ENCODE results near the gene MARCHF9.

The MARCHF9 gene

DNA sequence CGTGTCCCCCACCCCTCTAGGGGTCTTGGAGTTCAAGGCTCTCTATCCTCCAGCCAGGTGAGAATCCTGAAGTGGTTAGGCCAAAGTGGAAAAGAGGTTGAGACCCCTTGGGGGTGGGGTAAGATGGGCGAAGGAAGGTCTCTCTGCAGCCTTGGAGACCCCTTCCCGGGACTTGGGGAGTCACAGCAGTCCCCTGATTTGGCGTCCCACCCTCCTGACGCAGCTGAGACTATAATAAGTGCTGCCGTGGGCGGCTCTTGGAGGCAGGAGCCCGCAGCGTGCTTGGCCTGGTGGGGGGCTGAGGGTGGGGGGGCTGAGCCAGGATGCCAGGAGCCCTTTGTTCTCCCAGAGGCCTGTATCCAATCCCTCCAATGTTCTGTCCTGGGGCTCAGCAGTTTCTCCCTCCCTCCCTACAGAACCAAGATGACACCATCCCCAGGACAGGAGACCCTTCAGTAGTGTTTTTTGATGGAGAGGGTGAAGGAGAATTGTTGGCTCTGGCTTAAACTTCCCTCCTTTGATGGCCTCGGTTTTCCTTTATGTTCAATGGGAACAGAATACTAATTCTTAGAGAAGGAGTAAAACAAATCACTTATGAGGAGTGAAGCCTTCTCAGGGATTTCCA, 14.9 kb upstream of the MARCHF9 start:
- no peak overlapping the region for H3K4me3 ChIP-seq (ENCODE audit: insufficient read depth, low read length, poor library complexity, severe bottlenecking)
- no peaks in the 10 kb centered on the region for H3K9me3 ChIP-seq (ENCODE audit: insufficient read depth, low read length)
- peaks cover 12% of the 10 kb centered on the region for H3K79me2 ChIP-seq (ENCODE audit: insufficient read depth, low read length)
- H3K9me2 ChIP-seq (replicated peaks; ENCODE audit: insufficient read depth, low read length), result no peaks in the 10 kb centered on the region
- H3F3A ChIP-seq (ENCODE audit: insufficient read depth), result peaks cover 5% of the 10 kb centered on the region; the same call in 1 of the 2 replicates
- TF ChIP-seq, protein P1, sequence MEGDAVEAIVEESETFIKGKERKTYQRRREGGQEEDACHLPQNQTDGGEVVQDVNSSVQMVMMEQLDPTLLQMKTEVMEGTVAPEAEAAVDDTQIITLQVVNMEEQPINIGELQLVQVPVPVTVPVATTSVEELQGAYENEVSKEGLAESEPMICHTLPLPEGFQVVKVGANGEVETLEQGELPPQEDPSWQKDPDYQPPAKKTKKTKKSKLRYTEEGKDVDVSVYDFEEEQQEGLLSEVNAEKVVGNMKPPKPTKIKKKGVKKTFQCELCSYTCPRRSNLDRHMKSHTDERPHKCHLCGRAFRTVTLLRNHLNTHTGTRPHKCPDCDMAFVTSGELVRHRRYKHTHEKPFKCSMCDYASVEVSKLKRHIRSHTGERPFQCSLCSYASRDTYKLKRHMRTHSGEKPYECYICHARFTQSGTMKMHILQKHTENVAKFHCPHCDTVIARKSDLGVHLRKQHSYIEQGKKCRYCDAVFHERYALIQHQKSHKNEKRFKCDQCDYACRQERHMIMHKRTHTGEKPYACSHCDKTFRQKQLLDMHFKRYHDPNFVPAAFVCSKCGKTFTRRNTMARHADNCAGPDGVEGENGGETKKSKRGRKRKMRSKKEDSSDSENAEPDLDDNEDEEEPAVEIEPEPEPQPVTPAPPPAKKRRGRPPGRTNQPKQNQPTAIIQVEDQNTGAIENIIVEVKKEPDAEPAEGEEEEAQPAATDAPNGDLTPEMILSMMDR (IDR thresholded peaks at IDR 0.05; ENCODE audit: insufficient read depth, low read length, poor library complexity, severe bottlenecking), result no peak
- no peak for TF ChIP-seq EZH2phosphoT487 (conservative IDR thresholded peaks at IDR 0.05; ENCODE audit: low read length)
- H2AFZ ChIP-seq (ENCODE audit: low read depth, low read length, severe bottlenecking), result no peak overlapping the region
- no peaks in the 10 kb centered on the region for H3K36me3 ChIP-seq (ENCODE audit: low read length)
- H3K4me2 ChIP-seq (ENCODE audit: low read depth, low read length, poor library complexity, severe bottlenecking), result peak overlapping the region; percentile 91
- H4K20me1 ChIP-seq (ENCODE audit: low read depth, low read length), result no peaks in the 10 kb centered on the region
- no peaks in the 10 kb centered on the region for H3K27me3 ChIP-seq (ENCODE audit: low read length)
- no peak overlapping the region for H3K27ac ChIP-seq (ENCODE audit: low read depth, low read length)
- H3K9ac ChIP-seq (ENCODE audit: low read length), result no peak overlapping the region

DNA sequence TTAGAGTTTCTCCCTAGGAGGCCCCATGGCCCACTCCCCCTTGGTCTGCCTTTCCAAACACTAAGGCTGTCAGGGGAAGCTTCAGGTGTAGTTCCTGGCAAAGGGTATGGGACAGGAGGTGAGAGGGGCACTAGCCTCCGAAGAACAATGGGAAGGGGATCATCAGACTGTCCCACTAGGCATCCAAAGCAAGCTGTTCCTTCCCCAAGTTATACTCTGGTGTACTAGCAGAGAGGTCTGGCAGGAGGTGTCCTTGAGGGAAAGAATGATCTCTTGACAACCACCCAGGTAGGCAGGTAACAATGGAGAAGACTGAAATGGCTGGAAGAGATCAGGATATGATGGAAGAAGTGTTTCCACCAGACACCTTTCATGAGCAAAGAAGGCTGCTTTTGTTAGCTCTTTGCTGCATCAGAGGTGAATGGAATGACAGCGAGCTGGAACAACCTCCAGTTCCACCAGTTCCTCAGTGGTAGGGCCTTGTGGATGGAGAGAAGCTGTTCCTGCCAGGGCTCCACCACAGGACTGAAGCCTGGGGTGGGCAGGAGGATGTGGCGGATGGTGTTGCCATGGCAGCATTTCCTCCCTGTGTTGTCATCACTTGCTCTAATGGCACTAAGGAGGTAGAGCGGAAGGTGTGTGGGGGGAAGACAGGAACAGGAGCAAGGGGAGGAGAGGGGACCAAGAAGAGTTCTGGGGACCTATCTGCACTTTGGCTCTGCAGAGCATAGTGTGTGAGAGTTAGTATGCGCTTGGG, 14.1 kb upstream of the MARCHF9 start:
- no peaks in the 10 kb centered on the region for H3K27me3 ChIP-seq (ENCODE audit: low read length)
- H3K9ac ChIP-seq (ENCODE audit: low read length), result peak overlapping the region; percentile 68
- H3K79me2 ChIP-seq (ENCODE audit: insufficient read depth, low read length), result peaks cover 12% of the 10 kb centered on the region

DNA sequence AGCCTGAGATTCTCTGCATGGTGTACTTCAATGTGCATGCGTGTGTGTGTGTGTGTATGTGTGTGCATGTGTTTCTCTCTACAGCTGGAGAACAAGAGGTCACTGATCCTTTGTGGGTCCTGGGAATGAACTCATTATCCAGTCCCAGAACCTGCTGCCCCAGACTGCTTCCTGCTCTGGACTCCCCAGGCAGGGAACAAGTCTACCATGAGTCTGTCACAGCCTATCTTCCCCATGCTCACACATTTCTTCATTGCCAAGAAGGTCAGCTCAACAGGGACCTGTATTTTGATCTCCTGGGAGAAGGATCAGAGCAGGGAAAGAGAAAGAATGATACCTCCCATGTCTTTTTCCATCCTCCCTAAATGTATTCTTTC, 13.5 kb upstream of the MARCHF9 start:
- peaks cover 15% of the 10 kb centered on the region for H3F3A ChIP-seq (ENCODE audit: insufficient read depth)
- peak overlapping the region; percentile 91 for H3K4me2 ChIP-seq (ENCODE audit: low read depth, low read length, poor library complexity, severe bottlenecking)
- H3K9ac ChIP-seq (ENCODE audit: low read length), result peak overlapping the region; percentile 68
- no peaks in the 10 kb centered on the region for H3K9me3 ChIP-seq (ENCODE audit: insufficient read depth, low read length)
- peaks cover 12% of the 10 kb centered on the region for H3K79me2 ChIP-seq (ENCODE audit: insufficient read depth, low read length)
- no peaks in the 10 kb centered on the region for H3K27me3 ChIP-seq (ENCODE audit: low read length)
- no peaks in the 10 kb centered on the region for H4K20me1 ChIP-seq (ENCODE audit: low read depth, low read length)
- H3K36me3 ChIP-seq (ENCODE audit: low read length), result no peaks in the 10 kb centered on the region
- H3K4me3 ChIP-seq (ENCODE audit: insufficient read depth, low read length, poor library complexity, severe bottlenecking), result peak overlapping the region; percentile 68
- H2AFZ ChIP-seq (ENCODE audit: low read depth, low read length, severe bottlenecking), result no peak overlapping the region
- TF ChIP-seq, protein P1 (IDR thresholded peaks at IDR 0.05; ENCODE audit: insufficient read depth, low read length, poor library complexity, severe bottlenecking), result no peak
- no peak for TF ChIP-seq EZH2phosphoT487 (conservative IDR thresholded peaks at IDR 0.05; ENCODE audit: low read length)
- H3K9me2 ChIP-seq (replicated peaks; ENCODE audit: insufficient read depth, low read length), result no peaks in the 10 kb centered on the region
- peak overlapping the region; percentile 49 for H3K27ac ChIP-seq (ENCODE audit: low read depth, low read length)

More for the DNA sequence above, 14.1 kb upstream of the MARCHF9 start:
- Histone ChIP-seq H3K4me2 (ENCODE audit: low read depth, low read length, poor library complexity, severe bottlenecking) (peak overlapping the region; percentile 91), H2AFZ (ENCODE audit: low read depth, low read length, severe bottlenecking) (no peak overlapping the region), H3K9me2 (replicated peaks; ENCODE audit: insufficient read depth, low read length) (no peaks in the 10 kb centered on the region), H4K20me1 (ENCODE audit: low read depth, low read length) (no peaks in the 10 kb centered on the region), H3K27ac (ENCODE audit: low read depth, low read length) (no peak overlapping the region), H3K4me3 (ENCODE audit: insufficient read depth, low read length, poor library complexity, severe bottlenecking) (peak overlapping the region; percentile 68), H3K9me3 (ENCODE audit: insufficient read depth, low read length) (no peaks in the 10 kb centered on the region), H3K36me3 (ENCODE audit: low read length) (no peaks in the 10 kb centered on the region), H3F3A (ENCODE audit: insufficient read depth) (peaks cover 10% of the 10 kb centered on the region; the same call in 1 of the 2 replicates)
- no peak for TF ChIP-seq EZH2phosphoT487 (conservative IDR thresholded peaks at IDR 0.05; ENCODE audit: low read length)
- TF ChIP-seq, protein P1 (IDR thresholded peaks at IDR 0.05; ENCODE audit: insufficient read depth, low read length, poor library complexity, severe bottlenecking), result no peak
